DOHH2 (cell line): ENCODE measurements around the gene ZNF268.

ENCODE experiments used
- EZH2phosphoT487 ChIP-seq: fragments of 200-600 bp; sonication (generic); IDR thresholded peaks from 2 replicates; pipeline ENCODE4 v1.6.1; 2017; ENCODE audit warnings: borderline replicate concordance, mild to moderate bottlenecking, antibody characterized with exemption, low read length, moderate library complexity, mixed read lengths
- TF ChIP-seq, protein P1 (sequence below): fragments of 200-600 bp; sonication (generic); IDR thresholded peaks from one replicate; pipeline ENCODE4 v1.5.1; 2014; ENCODE audit warnings: antibody characterized with exemption, mild to moderate bottlenecking, low read depth, low read length; ENCODE audit not compliant: poor library complexity, severe bottlenecking

DNA sequence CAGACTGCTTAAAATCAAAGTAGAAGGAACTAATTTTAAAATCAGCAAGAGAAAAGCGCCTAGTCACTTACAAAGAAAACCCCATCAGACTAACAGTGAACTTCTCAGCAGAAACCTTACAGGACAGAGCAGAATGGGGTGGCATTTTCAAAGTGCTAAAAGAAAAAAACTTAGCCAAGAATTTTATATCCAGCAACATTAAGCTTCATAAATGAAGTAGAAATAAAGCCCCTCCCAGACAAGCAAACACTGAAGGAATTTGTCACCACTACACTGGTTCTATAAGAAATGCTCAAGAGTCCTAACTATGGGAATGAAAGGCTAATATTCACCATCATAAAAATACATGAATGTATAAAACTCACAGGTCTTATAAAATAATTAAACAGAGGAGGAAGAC lies 6.4 kb upstream of the ZNF268 start:
- TF ChIP-seq, protein P1, sequence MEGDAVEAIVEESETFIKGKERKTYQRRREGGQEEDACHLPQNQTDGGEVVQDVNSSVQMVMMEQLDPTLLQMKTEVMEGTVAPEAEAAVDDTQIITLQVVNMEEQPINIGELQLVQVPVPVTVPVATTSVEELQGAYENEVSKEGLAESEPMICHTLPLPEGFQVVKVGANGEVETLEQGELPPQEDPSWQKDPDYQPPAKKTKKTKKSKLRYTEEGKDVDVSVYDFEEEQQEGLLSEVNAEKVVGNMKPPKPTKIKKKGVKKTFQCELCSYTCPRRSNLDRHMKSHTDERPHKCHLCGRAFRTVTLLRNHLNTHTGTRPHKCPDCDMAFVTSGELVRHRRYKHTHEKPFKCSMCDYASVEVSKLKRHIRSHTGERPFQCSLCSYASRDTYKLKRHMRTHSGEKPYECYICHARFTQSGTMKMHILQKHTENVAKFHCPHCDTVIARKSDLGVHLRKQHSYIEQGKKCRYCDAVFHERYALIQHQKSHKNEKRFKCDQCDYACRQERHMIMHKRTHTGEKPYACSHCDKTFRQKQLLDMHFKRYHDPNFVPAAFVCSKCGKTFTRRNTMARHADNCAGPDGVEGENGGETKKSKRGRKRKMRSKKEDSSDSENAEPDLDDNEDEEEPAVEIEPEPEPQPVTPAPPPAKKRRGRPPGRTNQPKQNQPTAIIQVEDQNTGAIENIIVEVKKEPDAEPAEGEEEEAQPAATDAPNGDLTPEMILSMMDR = no peak
- TF ChIP-seq EZH2phosphoT487 = no peak
